A549 (cell line): ENCODE data around the gene ABCC5.

Experiments used
- EP300 ChIP-seq, 2 experiments: fragments of >200 bp; sonication (Bioruptor Twin); formaldehyde crosslinking; IDR thresholded peaks; 2 replicates in 1 of 2; 3 replicates in 1 of 2; pipeline ENCODE4 v1.6.1; 2016 to 2017
- TF ChIP-seq, protein P1 (sequence below): fragments of >200 bp; sonication (Bioruptor Twin); formaldehyde crosslinking; IDR thresholded peaks from 3 replicates; pipeline ENCODE4 v1.5.1; 2016

- TF ChIP-seq, protein P1, sequence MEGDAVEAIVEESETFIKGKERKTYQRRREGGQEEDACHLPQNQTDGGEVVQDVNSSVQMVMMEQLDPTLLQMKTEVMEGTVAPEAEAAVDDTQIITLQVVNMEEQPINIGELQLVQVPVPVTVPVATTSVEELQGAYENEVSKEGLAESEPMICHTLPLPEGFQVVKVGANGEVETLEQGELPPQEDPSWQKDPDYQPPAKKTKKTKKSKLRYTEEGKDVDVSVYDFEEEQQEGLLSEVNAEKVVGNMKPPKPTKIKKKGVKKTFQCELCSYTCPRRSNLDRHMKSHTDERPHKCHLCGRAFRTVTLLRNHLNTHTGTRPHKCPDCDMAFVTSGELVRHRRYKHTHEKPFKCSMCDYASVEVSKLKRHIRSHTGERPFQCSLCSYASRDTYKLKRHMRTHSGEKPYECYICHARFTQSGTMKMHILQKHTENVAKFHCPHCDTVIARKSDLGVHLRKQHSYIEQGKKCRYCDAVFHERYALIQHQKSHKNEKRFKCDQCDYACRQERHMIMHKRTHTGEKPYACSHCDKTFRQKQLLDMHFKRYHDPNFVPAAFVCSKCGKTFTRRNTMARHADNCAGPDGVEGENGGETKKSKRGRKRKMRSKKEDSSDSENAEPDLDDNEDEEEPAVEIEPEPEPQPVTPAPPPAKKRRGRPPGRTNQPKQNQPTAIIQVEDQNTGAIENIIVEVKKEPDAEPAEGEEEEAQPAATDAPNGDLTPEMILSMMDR: no peak
- no peak for TF ChIP-seq EP300 (IDR thresholded peaks at IDR 0.05)
Measured at GRCh38 chr3:183879243-183879642, 138.4 kb downstream of the ABCC5 start.
